Ectodermal cell (in vitro differentiated cells): ENCODE data around the gene FAM237B. TPM values are rescaled to one million over a fixed set of nuclear protein-coding genes. Genes with fewer than 3 reads are reported as not detected.
"Not testable (repeated sequence)": the region's sequence is repeated elsewhere in the genome, so short reads cannot be mapped to it uniquely, and the experiment has no call there.

Experiments
- H3K27ac ChIP-seq: 2 replicates; pipeline ENCODE4 v1.7.0; 2013; ENCODE audit warnings: mild to moderate bottlenecking, low read depth, low read length; ENCODE audit not compliant: insufficient read depth, poor library complexity, severe bottlenecking
- H3K27me3 ChIP-seq: 2 replicates; pipeline ENCODE4 v1.7.0; 2013; ENCODE audit warnings: mild to moderate bottlenecking, low read length; ENCODE audit not compliant: insufficient read depth, control insufficient read depth, poor library complexity, severe bottlenecking
- H3K36me3 ChIP-seq: one replicate; pipeline ENCODE4 v1.7.0; 2013; ENCODE audit warnings: low read length; ENCODE audit not compliant: control insufficient read depth, insufficient read depth
- H3K4me1 ChIP-seq: one replicate; pipeline ENCODE4 v1.7.0; 2013; ENCODE audit warnings: low read length; ENCODE audit not compliant: control insufficient read depth, insufficient read depth
- H3K4me3 ChIP-seq: 2 replicates; pipeline ENCODE4 v1.7.0; 2013; ENCODE audit warnings: low read depth, low read length, control low read depth; ENCODE audit not compliant: insufficient read depth
- H3K9me3 ChIP-seq: 2 replicates; pipeline ENCODE4 v1.7.0; 2013; ENCODE audit warnings: mild to moderate bottlenecking, low read length, moderate library complexity; ENCODE audit not compliant: control insufficient read depth
- WGBS, 2 experiments: methylation state at CpG; one replicate each; pipeline ENCODE4 v1.1.7; 2013; ENCODE audit warnings: missing lambda C conversion rate in 2 of 2; 5-methylcytosine and 5-hydroxymethylcytosine counted together
- polyA plus RNA-seq, 4 experiments: library from polyadenylated mRNA; stranded (reverse); fragments of 50-300 nt; gene quantifications; one replicate each; pipeline ENCODE4 v1.2.3, GENCODE V29; 2013

FAM237B gene
- not detected for polyA plus RNA-seq (2013, experiment 1 of 4)
- polyA plus RNA-seq (2013, experiment 2 of 4) = not detected
- polyA plus RNA-seq (2013, experiment 3 of 4) = not detected
- polyA plus RNA-seq (2013, experiment 4 of 4) = not detected

- Histone ChIP-seq H3K4me1 (no peaks in the 10 kb centered on the region), H3K36me3 (no peaks in the 10 kb centered on the region), H3K4me3 (peak within 1 kb of the TSS; percentile 28), H3K9me3 (no peaks in the 10 kb centered on the region), H3K27me3 (peaks cover 63% of the 10 kb centered on the region), H3K27ac (no peak within 1 kb of the TSS)
- WGBS, 2 experiments = 2 to 3% methylated on average over 62 of the region's 62 CpGs
Measured at GRCh38 chr7:90320801-90321494, at the start of gene FAM237B. Gene FAM237B (minus strand): TSS chr7:90321304. CDS start chr7:90319748, 1,556 bp downstream.

- peaks cover 7% of the 10 kb centered on the region for H3K36me3 ChIP-seq
- no peak overlapping the region for H3K4me3 ChIP-seq
- H3K27ac ChIP-seq = no peak overlapping the region
- no peaks in the 10 kb centered on the region for H3K4me1 ChIP-seq
- no peaks in the 10 kb centered on the region for H3K27me3 ChIP-seq
- no peaks in the 10 kb centered on the region for H3K9me3 ChIP-seq
Measured at GRCh38 chr7:90351987-90352386, 30.9 kb upstream of the FAM237B start.

- not testable (repeated sequence) for H3K9me3 ChIP-seq, H3K4me3 ChIP-seq, H3K27ac ChIP-seq, H3K4me1 ChIP-seq, H3K36me3 ChIP-seq, H3K27me3 ChIP-seq
- 87 to 100% methylated on average over 3 of the region's 3 CpGs for WGBS, 2 experiments
Measured at GRCh38 chr7:90350032-90350431, 28.9 kb upstream of the FAM237B start.

GRCh38 chr7:90349305-90349704 is 28.2 kb upstream of the FAM237B start:
- H3K9me3 ChIP-seq = no peaks in the 10 kb centered on the region
- 88 to 92% methylated on average over 4 of the region's 4 CpGs for WGBS, 2 experiments
- no peaks in the 10 kb centered on the region for H3K27me3 ChIP-seq
- no peaks in the 10 kb centered on the region for H3K4me1 ChIP-seq
- H3K27ac ChIP-seq = no peak overlapping the region
- no peaks in the 10 kb centered on the region for H3K36me3 ChIP-seq
- H3K4me3 ChIP-seq = no peak overlapping the region

DNA sequence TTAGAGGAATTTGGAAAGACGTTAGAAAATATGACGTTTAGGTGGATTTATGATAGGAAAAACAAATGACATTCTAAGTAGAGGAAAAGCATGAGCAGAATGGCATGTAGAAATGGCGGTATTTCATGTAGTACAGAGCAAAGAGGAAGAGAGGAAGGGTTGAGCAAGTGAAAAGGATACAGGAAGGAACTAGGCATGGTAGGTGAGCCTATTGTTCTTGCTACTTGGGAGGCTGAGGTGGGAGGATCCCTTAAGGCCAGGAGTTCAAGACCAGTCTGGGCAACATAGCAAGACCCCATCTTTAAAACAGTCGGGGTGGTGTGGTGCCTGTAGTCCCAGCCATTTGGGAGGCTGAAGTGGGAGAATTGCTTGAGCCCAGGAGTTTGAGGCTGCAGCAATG is 26.7 kb upstream of the FAM237B start:
- Histone ChIP-seq H3K4me1 (no peaks in the 10 kb centered on the region), H3K27me3 (no peaks in the 10 kb centered on the region), H3K4me3 (peak overlapping the region; percentile 91), H3K36me3 (no peaks in the 10 kb centered on the region), H3K27ac (no peak overlapping the region), H3K9me3 (no peaks in the 10 kb centered on the region)
- 94% methylated on average over 4 of the region's 4 CpGs for WGBS, 2 experiments

GRCh38 chr7:90346336-90347125 is 25.4 kb upstream of the FAM237B start, which contains the start of gene GTPBP10:
Gene GTPBP10 (plus strand): TSS chr7:90346716. CDS start chr7:90346742, 26 bp downstream.
- no peaks in the 10 kb centered on the region for H3K27me3 ChIP-seq
- H3K4me3 ChIP-seq = peak within 1 kb of the TSS; percentile 91
- H3K27ac ChIP-seq = peak within 1 kb of the TSS; percentile 71
- no peaks in the 10 kb centered on the region for H3K4me1 ChIP-seq
- H3K9me3 ChIP-seq = no peaks in the 10 kb centered on the region
- WGBS, 2 experiments = 0% methylated on average over 37 of the region's 37 CpGs
- no peaks in the 10 kb centered on the region for H3K36me3 ChIP-seq

- no peaks in the 10 kb centered on the region for H3K4me1 ChIP-seq
- no peaks in the 10 kb centered on the region for H3K36me3 ChIP-seq
- WGBS, 2 experiments = 24 to 26% methylated on average over 17 to 18 of the region's 18 CpGs
- H3K4me3 ChIP-seq = peak overlapping the region; percentile 91
- no peaks in the 10 kb centered on the region for H3K9me3 ChIP-seq
- no peaks in the 10 kb centered on the region for H3K27me3 ChIP-seq
- no peak overlapping the region for H3K27ac ChIP-seq
Measured at GRCh38 chr7:90345595-90346335, 24.7 kb upstream of the FAM237B start.

GRCh38 chr7:90345016-90345415 is 23.9 kb upstream of the FAM237B start:
- H3K27ac ChIP-seq = no peak overlapping the region
- H3K4me3 ChIP-seq = no peak overlapping the region
- no peaks in the 10 kb centered on the region for H3K9me3 ChIP-seq
- H3K36me3 ChIP-seq = no peaks in the 10 kb centered on the region
- no peaks in the 10 kb centered on the region for H3K27me3 ChIP-seq
- H3K4me1 ChIP-seq = no peaks in the 10 kb centered on the region

- H3K27me3 ChIP-seq = no peaks in the 10 kb centered on the region
- H3K36me3 ChIP-seq = no peaks in the 10 kb centered on the region
- no peak overlapping the region for H3K27ac ChIP-seq
- H3K9me3 ChIP-seq = no peaks in the 10 kb centered on the region
- no peaks in the 10 kb centered on the region for H3K4me1 ChIP-seq
- H3K4me3 ChIP-seq = no peak overlapping the region
Measured at GRCh38 chr7:90337106-90337505, 16.0 kb upstream of the FAM237B start.

DNA sequence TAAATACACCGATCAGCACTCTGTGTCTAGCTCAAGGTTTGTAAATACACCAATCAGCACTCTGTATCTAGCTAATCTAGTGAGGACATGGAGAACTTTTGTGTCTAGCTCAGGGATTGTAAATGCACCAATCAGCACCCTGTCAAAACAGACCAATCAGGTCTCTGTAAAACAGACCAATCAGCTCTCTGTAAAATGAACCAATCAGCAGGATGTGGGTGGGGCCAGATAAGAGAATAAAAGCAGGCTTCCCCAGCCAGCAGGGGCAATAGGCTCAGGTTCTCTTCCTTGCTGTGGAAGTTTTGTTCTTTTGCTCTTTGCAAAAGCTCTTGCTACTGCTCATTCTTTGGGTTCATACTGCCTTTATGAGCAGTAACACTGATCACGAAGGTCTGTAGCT is 13.8 kb upstream of the FAM237B start:
- H3K36me3 ChIP-seq, H3K27ac ChIP-seq, H3K4me1 ChIP-seq, H3K9me3 ChIP-seq, H3K27me3 ChIP-seq, H3K4me3 ChIP-seq: not testable (repeated sequence)
- WGBS, 2 experiments = 90 to 96% methylated on average over 2 of the region's 2 CpGs
